Measurements from ENCODE around the gene CEP41. TPM values are rescaled to one million over a fixed set of nuclear protein-coding genes. Genes with fewer than 3 reads are reported as not detected.

Gene CEP41
- total RNA-seq, 3 donors from 2014 or later, result 9.5 to 13.9 (median 13.2) TPM

- H3K9me3 Mint-ChIP-seq, result no peaks in the 10 kb centered on the region
- H3K4me1 Mint-ChIP-seq (ENCODE audit: low read depth), result peaks cover 64% of the 10 kb centered on the region
- no peaks in the 10 kb centered on the region for H3K27me3 Mint-ChIP-seq (ENCODE audit: low read depth)
- DNase-seq, result no peak
- H3K36me3 Mint-ChIP-seq (ENCODE audit: insufficient read depth), result peaks cover 4% of the 10 kb centered on the region
- ATAC-seq, result no peak
- no peak overlapping the region for H3K4me3 Mint-ChIP-seq
Measured at GRCh38 chr7:130418306-130418705, 22.5 kb downstream of the CEP41 start.

- peaks cover 59% of the 10 kb centered on the region for H3K4me1 Mint-ChIP-seq (ENCODE audit: low read depth)
- no peaks in the 10 kb centered on the region for H3K9me3 Mint-ChIP-seq
- no peak for DNase-seq
- peaks cover 4% of the 10 kb centered on the region for H3K36me3 Mint-ChIP-seq (ENCODE audit: insufficient read depth)
- H3K4me3 Mint-ChIP-seq, result peak overlapping the region; percentile 57
- ATAC-seq, result peak; percentile 58 to 62
- no peaks in the 10 kb centered on the region for H3K27me3 Mint-ChIP-seq (ENCODE audit: low read depth)
Measured at GRCh38 chr7:130417213-130417612, 23.6 kb downstream of the CEP41 start.

DNA sequence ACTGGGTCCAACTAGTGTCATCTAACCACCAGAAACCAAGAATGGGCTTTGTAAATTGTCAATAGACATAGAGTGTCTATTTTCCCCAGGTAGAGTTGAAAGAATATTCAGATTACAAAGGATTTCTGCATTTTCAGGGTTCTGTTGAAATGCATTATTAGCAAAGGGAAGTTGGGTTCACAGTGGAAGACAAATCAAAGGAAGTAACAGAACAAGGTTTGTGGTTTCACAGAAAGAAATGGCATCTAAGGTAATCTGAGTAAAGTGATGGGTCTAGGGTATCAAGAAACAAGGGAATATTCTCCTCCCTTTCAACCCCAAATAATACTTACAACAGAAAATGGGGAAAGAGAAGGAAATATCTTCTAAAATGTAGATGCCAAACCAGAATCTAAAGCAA, 25.8 kb downstream of the CEP41 start:
- no peak overlapping the region for H3K4me3 Mint-ChIP-seq
- ATAC-seq (no peak), DNase-seq (no peak)
- no peaks in the 10 kb centered on the region for H3K9me3 Mint-ChIP-seq
- H3K4me1 Mint-ChIP-seq (ENCODE audit: low read depth), result peaks cover 50% of the 10 kb centered on the region
- no peaks in the 10 kb centered on the region for H3K27me3 Mint-ChIP-seq (ENCODE audit: low read depth)
- H3K36me3 Mint-ChIP-seq (ENCODE audit: insufficient read depth), result peaks cover 5% of the 10 kb centered on the region

GRCh38 chr7:130413201-130413600, 27.6 kb downstream of the CEP41 start:
- Mint-ChIP-seq H3K9me3 (no peaks in the 10 kb centered on the region), H3K4me1 (ENCODE audit: low read depth) (peaks cover 40% of the 10 kb centered on the region), H3K36me3 (ENCODE audit: insufficient read depth) (peaks cover 5% of the 10 kb centered on the region), H3K27me3 (ENCODE audit: low read depth) (no peaks in the 10 kb centered on the region), H3K4me3 (no peak overlapping the region)
- DNase-seq (no peak), ATAC-seq (no peak)

DNA sequence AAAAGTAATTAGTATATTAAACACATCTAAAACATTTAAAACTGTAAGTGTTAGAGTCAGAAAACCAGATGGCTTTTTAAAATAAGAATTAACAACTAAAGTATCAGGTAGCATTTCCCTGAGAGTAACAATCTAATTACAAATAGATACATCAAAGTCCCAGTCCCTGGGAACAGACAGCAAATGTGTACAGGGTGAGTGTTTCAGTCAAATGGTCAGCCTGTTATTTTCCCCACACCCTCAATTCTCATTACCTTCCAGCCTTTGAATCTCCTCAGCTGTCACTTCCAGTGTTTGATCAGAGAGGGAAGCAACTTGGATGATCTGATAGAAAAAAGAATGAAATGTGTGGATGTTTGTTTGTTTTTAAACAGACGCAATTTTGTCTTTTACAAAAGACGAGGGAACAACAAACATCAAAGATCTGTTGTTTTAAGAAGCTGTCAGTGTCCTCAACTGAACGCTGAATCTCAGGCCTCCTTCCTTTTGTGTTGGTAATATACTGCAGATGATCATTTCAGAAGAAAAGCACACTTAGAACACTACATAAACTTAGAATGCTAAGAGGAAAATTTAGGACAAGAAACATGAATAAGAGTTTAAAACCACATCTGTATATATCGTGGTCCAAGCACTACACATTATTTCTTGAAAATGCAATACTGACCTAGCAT, 29.8 kb downstream of the CEP41 start:
- DNase-seq, result no peak
- peaks cover 18% of the 10 kb centered on the region for H3K4me1 Mint-ChIP-seq (ENCODE audit: low read depth)
- no peaks in the 10 kb centered on the region for H3K27me3 Mint-ChIP-seq (ENCODE audit: low read depth)
- H3K36me3 Mint-ChIP-seq (ENCODE audit: insufficient read depth), result peaks cover 5% of the 10 kb centered on the region
- H3K4me3 Mint-ChIP-seq, result no peak overlapping the region
- no peaks in the 10 kb centered on the region for H3K9me3 Mint-ChIP-seq
- no peak for ATAC-seq

DNA sequence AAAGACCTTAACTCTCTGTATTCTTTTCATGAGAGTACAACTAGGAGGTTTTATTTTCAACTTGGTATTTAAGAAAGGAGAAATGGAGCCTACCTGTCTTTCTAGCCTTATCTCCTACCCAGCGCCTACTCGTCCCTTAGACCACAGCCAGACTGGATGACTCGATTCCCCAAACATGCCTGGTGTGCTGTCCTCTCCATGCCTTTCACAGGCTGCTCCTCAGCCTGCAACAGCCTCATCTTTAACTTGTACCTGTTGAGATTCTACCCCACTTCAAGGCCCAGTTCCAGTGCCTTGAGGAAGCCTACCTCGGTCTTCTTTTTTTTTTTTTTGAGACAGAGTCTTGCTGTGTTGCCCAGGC, 31.1 kb downstream of the CEP41 start:
- ATAC-seq (no peak), DNase-seq (no peak)
- H3K27me3 Mint-ChIP-seq (ENCODE audit: low read depth), result no peaks in the 10 kb centered on the region
- peaks cover 7% of the 10 kb centered on the region for H3K4me1 Mint-ChIP-seq (ENCODE audit: low read depth)
- H3K9me3 Mint-ChIP-seq, result no peaks in the 10 kb centered on the region
- H3K36me3 Mint-ChIP-seq (ENCODE audit: insufficient read depth), result peaks cover 5% of the 10 kb centered on the region
- H3K4me3 Mint-ChIP-seq, result no peak overlapping the region

DNA sequence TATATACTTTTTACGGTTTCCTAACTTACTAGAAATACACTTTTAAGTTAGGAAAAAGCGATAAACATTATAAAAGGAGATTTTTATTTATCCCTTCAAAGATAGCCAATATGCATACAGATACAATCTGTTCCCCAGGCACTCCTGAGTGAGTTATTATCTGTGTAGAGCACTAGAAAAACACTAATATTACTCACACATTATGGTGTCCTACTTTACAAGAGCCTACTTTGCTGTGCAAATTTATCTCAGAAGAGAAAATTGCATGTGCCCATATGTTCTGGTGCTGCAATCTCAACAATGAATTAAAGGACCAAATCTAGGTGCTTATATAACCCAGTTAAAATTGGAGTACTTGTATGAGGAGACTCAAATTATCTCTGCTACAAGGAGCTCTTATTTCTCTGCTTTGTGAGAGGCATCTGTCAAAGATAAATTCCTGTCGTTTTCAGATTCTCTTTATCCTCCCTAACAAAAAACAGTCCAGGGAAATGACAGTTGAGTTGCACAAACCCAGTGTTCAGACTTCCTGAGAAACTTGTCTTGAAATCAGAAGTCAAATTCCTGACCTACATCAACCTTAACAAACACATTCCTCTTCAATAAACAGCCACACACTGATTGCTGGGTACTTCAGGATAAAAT, 31.6 kb downstream of the CEP41 start:
- peaks cover 6% of the 10 kb centered on the region for H3K36me3 Mint-ChIP-seq (ENCODE audit: insufficient read depth)
- no peaks in the 10 kb centered on the region for H3K27me3 Mint-ChIP-seq (ENCODE audit: low read depth)
- no peak for DNase-seq
- H3K4me3 Mint-ChIP-seq, result no peak overlapping the region
- H3K4me1 Mint-ChIP-seq (ENCODE audit: low read depth), result peaks cover 4% of the 10 kb centered on the region
- H3K9me3 Mint-ChIP-seq, result no peaks in the 10 kb centered on the region
- no peak for ATAC-seq

DNA sequence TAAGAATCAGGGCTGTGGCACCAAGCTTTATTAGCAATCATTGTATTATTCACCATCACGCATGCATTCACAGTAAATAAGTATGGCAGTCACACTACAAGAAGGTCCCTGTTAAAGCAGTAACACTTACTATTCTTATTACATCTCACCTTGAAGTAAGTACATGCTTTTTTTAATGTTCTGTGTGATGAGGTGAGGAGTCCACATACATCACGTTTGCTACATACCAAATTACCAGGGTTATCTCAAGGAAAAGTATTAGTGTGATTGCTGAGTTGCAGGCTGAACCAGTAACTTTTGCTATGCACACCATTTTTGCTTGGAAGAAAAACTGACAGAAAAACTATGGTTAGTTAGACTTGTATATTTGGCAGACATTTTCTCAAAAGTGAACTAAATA, 35.8 kb downstream of the CEP41 start:
- peaks cover 24% of the 10 kb centered on the region for H3K36me3 Mint-ChIP-seq (ENCODE audit: insufficient read depth)
- ATAC-seq (no peak), DNase-seq (no peak)
- no peaks in the 10 kb centered on the region for H3K9me3 Mint-ChIP-seq
- no peak overlapping the region for H3K4me3 Mint-ChIP-seq
- no peaks in the 10 kb centered on the region for H3K27me3 Mint-ChIP-seq (ENCODE audit: low read depth)
- no peaks in the 10 kb centered on the region for H3K4me1 Mint-ChIP-seq (ENCODE audit: low read depth)

- H3K9me3 Mint-ChIP-seq, result no peaks in the 10 kb centered on the region
- no peak for ATAC-seq
Measured at GRCh38 chr7:130401578-130401977, 39.2 kb downstream of the CEP41 start.

GRCh38 chr7:130401101-130401500, 39.7 kb downstream of the CEP41 start:
- Mint-ChIP-seq H3K27me3 (ENCODE audit: low read depth) (no peaks in the 10 kb centered on the region), H3K9me3 (no peaks in the 10 kb centered on the region), H3K4me1 (ENCODE audit: low read depth) (no peaks in the 10 kb centered on the region), H3K4me3 (no peak overlapping the region), H3K36me3 (ENCODE audit: insufficient read depth) (peaks cover 29% of the 10 kb centered on the region)
- DNase-seq, result no peak
- no peak for ATAC-seq

More at GRCh38 chr7:130401578-130401977, 39.2 kb downstream of the CEP41 start:
- no peak for DNase-seq
- H3K27me3 Mint-ChIP-seq (ENCODE audit: low read depth), result no peaks in the 10 kb centered on the region
- no peak overlapping the region for H3K4me3 Mint-ChIP-seq
- H3K4me1 Mint-ChIP-seq (ENCODE audit: low read depth), result no peaks in the 10 kb centered on the region
- peaks cover 29% of the 10 kb centered on the region for H3K36me3 Mint-ChIP-seq (ENCODE audit: insufficient read depth)

DNA sequence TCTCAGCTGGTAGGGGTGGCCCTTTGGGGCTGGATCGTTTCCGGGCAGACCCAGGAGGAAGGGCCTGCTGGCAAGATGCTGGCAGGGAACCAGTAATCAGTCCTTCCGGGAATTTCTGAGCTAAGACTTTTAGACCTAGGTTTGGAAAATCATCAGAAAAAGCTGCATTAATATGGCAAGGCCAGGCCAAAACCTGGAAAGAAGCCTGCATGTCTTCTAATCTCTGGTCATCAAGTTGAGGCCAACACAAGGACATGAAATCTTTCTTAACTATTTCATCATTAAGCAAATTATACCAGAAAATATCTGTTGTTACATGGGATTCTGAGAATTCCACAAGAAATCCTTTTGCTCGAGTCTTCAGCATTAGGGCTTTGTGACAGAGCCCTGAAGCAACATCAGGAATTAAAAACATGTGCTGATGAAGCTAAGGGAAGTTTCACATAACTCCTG, 40.7 kb downstream of the CEP41 start:
- no peak for DNase-seq
- no peaks in the 10 kb centered on the region for H3K9me3 Mint-ChIP-seq
- H3K27me3 Mint-ChIP-seq (ENCODE audit: low read depth), result no peaks in the 10 kb centered on the region
- ATAC-seq, result no peak
- no peak overlapping the region for H3K4me3 Mint-ChIP-seq
- H3K36me3 Mint-ChIP-seq (ENCODE audit: insufficient read depth), result peaks cover 29% of the 10 kb centered on the region
- no peaks in the 10 kb centered on the region for H3K4me1 Mint-ChIP-seq (ENCODE audit: low read depth)

DNA sequence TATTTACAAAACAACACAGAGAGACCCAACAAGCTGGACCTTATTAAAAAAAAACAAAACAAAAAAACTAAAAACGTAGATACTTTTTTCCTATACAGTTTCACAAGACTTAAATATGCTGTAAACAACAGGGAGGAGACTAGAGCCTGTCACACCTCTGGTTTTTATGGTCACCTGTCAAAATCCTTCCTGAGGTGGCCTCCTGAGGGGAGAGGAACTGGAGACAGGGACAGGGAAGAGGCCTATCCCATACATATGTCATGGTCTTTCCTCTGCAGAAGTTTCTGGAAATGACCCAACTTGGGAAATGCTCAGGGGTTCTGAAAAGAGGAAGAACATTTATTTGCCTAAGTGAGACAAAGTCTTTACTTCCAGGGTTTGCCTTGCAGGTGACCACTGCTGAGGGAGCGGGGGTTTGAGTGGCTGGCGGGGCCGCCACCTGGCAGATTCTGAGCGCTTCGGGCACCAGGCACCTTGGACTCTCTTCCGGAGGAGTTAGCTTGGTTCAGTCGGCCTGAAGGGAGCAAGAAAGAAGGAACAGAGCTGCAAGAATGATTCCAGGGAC, 42.2 kb downstream of the CEP41 start:
- Mint-ChIP-seq H3K27me3 (ENCODE audit: low read depth) (no peaks in the 10 kb centered on the region), H3K36me3 (ENCODE audit: insufficient read depth) (peaks cover 24% of the 10 kb centered on the region), H3K4me3 (no peak overlapping the region), H3K4me1 (ENCODE audit: low read depth) (peaks cover 12% of the 10 kb centered on the region), H3K9me3 (no peaks in the 10 kb centered on the region)
- no peak for ATAC-seq
- no peak for DNase-seq

GRCh38 chr7:130397758-130398073, 43.1 kb downstream of the CEP41 start:
- no peak overlapping the region for H3K4me3 Mint-ChIP-seq
- H3K27me3 Mint-ChIP-seq (ENCODE audit: low read depth), result no peaks in the 10 kb centered on the region
- peaks cover 16% of the 10 kb centered on the region for H3K4me1 Mint-ChIP-seq (ENCODE audit: low read depth)
- H3K36me3 Mint-ChIP-seq (ENCODE audit: insufficient read depth), result peaks cover 22% of the 10 kb centered on the region
- ATAC-seq (no peak), DNase-seq (no peak)
- H3K9me3 Mint-ChIP-seq, result no peaks in the 10 kb centered on the region

DNA sequence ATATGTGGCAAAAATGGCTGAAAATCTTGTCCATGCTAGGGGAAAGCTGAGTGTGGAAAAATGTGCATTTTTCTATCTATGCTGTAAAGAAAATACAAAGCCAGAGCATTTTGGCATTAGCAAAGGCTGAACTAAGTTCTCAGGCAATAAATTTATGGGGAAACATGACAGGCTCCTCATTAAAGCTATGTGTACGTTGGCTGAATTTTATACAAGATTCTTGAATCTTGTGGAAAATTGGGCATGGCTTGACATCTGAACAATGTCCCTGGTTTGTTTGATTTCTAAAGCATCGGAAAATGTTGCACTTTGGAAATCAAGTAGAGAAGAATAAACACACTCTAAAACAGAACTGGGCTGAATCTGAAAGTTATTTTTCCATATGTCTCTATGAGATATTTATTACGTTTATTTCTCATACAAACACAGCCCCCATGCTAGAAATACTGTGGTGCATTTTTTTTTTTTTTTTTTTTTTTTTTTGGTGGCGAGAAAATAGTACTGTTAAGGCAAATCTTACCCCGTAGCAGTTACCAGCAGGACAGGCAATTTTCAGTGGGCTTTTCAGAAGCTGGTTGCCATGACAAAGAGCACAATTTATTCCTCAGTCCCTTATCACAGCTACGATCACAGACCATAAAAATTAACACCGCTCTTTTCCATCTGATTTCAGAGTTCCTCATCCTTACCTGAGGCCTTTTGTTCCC, 43.6 kb downstream of the CEP41 start:
- Mint-ChIP-seq H3K36me3 (ENCODE audit: insufficient read depth) (peaks cover 17% of the 10 kb centered on the region), H3K27me3 (ENCODE audit: low read depth) (no peaks in the 10 kb centered on the region), H3K4me1 (ENCODE audit: low read depth) (peaks cover 16% of the 10 kb centered on the region), H3K4me3 (no peak overlapping the region), H3K9me3 (no peaks in the 10 kb centered on the region)
- ATAC-seq, result no peak
- DNase-seq, result no peak

GRCh38 chr7:130396109-130396508, 44.7 kb downstream of the CEP41 start:
- Mint-ChIP-seq H3K27me3 (ENCODE audit: low read depth) (no peaks in the 10 kb centered on the region), H3K9me3 (no peaks in the 10 kb centered on the region), H3K4me3 (no peak overlapping the region), H3K4me1 (ENCODE audit: low read depth) (peaks cover 16% of the 10 kb centered on the region), H3K36me3 (ENCODE audit: insufficient read depth) (peaks cover 16% of the 10 kb centered on the region)
- DNase-seq (no peak), ATAC-seq (no peak)

Measured in activated T-cell treated with anti-CD3 and anti-CD28 coated beads, Interleukin-2, amount 50 U/mL, for 4 hours (primary cell).